ENCODE results near the gene ASPRV1.
"Not testable (repeated sequence)": the region's sequence is repeated elsewhere in the genome, so short reads cannot be mapped to it uniquely, and the experiment has no call there.

The ASPRV1 gene

GRCh38 chr2:69959425-69959824 lies 2.0 kb downstream of the ASPRV1 start:
- DNase-seq: no peak

GRCh38 chr2:69958480-69958879 lies 3.0 kb downstream of the ASPRV1 start:
- no peak for DNase-seq

GRCh38 chr2:69957965-69958364 lies 3.5 kb downstream of the ASPRV1 start:
- DNase-seq: peak; percentile 73

- no peak for DNase-seq
These were observed 4.9 kb downstream of the ASPRV1 start for GRCh38 chr2:69956475-69956979.

GRCh38 chr2:69955029-69955428 lies 6.4 kb downstream of the ASPRV1 start:
- DNase-seq: no peak

- no peak for DNase-seq
These were observed 7.3 kb downstream of the ASPRV1 start for GRCh38 chr2:69954084-69954483.

GRCh38 chr2:69952336-69953115 lies 8.9 kb downstream of the ASPRV1 start:
- no peak for DNase-seq

GRCh38 chr2:69950671-69951070 lies 10.8 kb downstream of the ASPRV1 start:
- not testable (repeated sequence) for DNase-seq

- DNase-seq: no peak
These were observed 11.2 kb downstream of the ASPRV1 start for GRCh38 chr2:69950241-69950640.

GRCh38 chr2:69948963-69949645 lies 12.3 kb downstream of the ASPRV1 start:
- DNase-seq: no peak

GRCh38 chr2:69948032-69948962 lies 13.1 kb downstream of the ASPRV1 start:
- no peak for DNase-seq

GRCh38 chr2:69947325-69947931 lies 14.0 kb downstream of the ASPRV1 start:
- DNase-seq: no peak

- DNase-seq: no peak
These were observed 14.8 kb downstream of the ASPRV1 start for GRCh38 chr2:69946351-69947324.

GRCh38 chr2:69945941-69946340 lies 15.5 kb downstream of the ASPRV1 start:
- no peak for DNase-seq

GRCh38 chr2:69945441-69945840 lies 16.0 kb downstream of the ASPRV1 start:
- no peak for DNase-seq

- no peak for DNase-seq
These were observed 16.7 kb downstream of the ASPRV1 start for GRCh38 chr2:69944756-69945155.

GRCh38 chr2:69943843-69944525 lies 17.4 kb downstream of the ASPRV1 start:
- no peak for DNase-seq

- DNase-seq: no peak
These were observed 18.2 kb downstream of the ASPRV1 start for GRCh38 chr2:69943000-69943842.

GRCh38 chr2:69940691-69941090 lies 20.7 kb downstream of the ASPRV1 start:
- no peak for DNase-seq

- no peak for DNase-seq
These were observed 21.7 kb downstream of the ASPRV1 start for GRCh38 chr2:69939722-69940121.
